ACC112 (cell line): ENCODE measurements around the gene BTD.

ENCODE experiments used
- H2AFZ ChIP-seq: fragments of 200-600 bp; sonication (generic); one replicate; pipeline ENCODE4 v1.6.0; 2017; ENCODE audit warnings: antibody characterized with exemption, low read length; ENCODE audit not compliant: unreplicated experiment
- H3K27ac ChIP-seq: fragments of 200-600 bp; sonication (generic); 2 replicates; pipeline ENCODE4 v1.5.1; 2014; ENCODE audit warnings: low read depth, mild to moderate bottlenecking, antibody characterized with exemption, low read length, moderate library complexity
- H3K27me3 ChIP-seq: fragments of 200-600 bp; sonication (generic); 2 replicates; pipeline ENCODE4 v1.6.1; 2014; ENCODE audit warnings: mild to moderate bottlenecking, antibody characterized with exemption, low read length, moderate library complexity, mixed read lengths; ENCODE audit not compliant: insufficient read depth
- H3K36me3 ChIP-seq: fragments of 200-600 bp; sonication (generic); 2 replicates; pipeline ENCODE4 v1.6.1; 2016; ENCODE audit warnings: mild to moderate bottlenecking, antibody characterized with exemption, low read length, moderate library complexity, mixed read lengths; ENCODE audit not compliant: insufficient read depth
- H3K4me1 ChIP-seq: fragments of 200-600 bp; sonication (generic); one replicate; pipeline ENCODE4 v1.6.1; 2016; ENCODE audit warnings: low read length, mixed read lengths; ENCODE audit not compliant: insufficient read depth, unreplicated experiment, control insufficient read depth
- H3K4me3 ChIP-seq: fragments of 200-600 bp; sonication (generic); 2 replicates; pipeline ENCODE4 v1.5.1; 2014; ENCODE audit warnings: mild to moderate bottlenecking, low read depth, low read length
- H3K79me2 ChIP-seq: fragments of 200-600 bp; sonication (generic); one replicate; pipeline ENCODE4 v1.6.0; 2016; ENCODE audit warnings: low read length; ENCODE audit not compliant: control insufficient read depth, unreplicated experiment, insufficient read depth

Gene BTD

GRCh38 chr3:15636028-15636709 lies 34.6 kb downstream of the BTD start:
- H3K79me2 ChIP-seq, result no peaks in the 10 kb centered on the region
- H3K36me3 ChIP-seq, result no peaks in the 10 kb centered on the region
- no peaks in the 10 kb centered on the region for H3K27me3 ChIP-seq
- peaks cover 75% of the 10 kb centered on the region for H3K4me1 ChIP-seq
- H3K27ac ChIP-seq, result peak overlapping the region; percentile 100
- peak overlapping the region; percentile 34 for H2AFZ ChIP-seq
- H3K4me3 ChIP-seq, result peak overlapping the region; percentile 57

GRCh38 chr3:15637131-15637951 lies 35.8 kb downstream of the BTD start:
- no peaks in the 10 kb centered on the region for H3K27me3 ChIP-seq
- H3K4me1 ChIP-seq, result peaks cover 63% of the 10 kb centered on the region
- H3K36me3 ChIP-seq, result no peaks in the 10 kb centered on the region
- peak overlapping the region; percentile 100 for H3K27ac ChIP-seq
- H2AFZ ChIP-seq, result no peak overlapping the region
- no peak overlapping the region for H3K4me3 ChIP-seq
- no peaks in the 10 kb centered on the region for H3K79me2 ChIP-seq

GRCh38 chr3:15638193-15638890 lies 36.8 kb downstream of the BTD start:
- H3K4me1 ChIP-seq, result peaks cover 61% of the 10 kb centered on the region
- no peak overlapping the region; the same call in 1 of the 2 replicates for H3K4me3 ChIP-seq
- H3K27ac ChIP-seq, result peak overlapping the region; percentile 100

GRCh38 chr3:15638891-15639262 lies 37.3 kb downstream of the BTD start:
- Histone ChIP-seq H3K4me1 (peaks cover 56% of the 10 kb centered on the region), H3K79me2 (no peaks in the 10 kb centered on the region), H3K27ac (peak overlapping the region; percentile 100), H2AFZ (no peak overlapping the region), H3K27me3 (no peaks in the 10 kb centered on the region), H3K4me3 (no peak overlapping the region; the same call in 1 of the 2 replicates), H3K36me3 (no peaks in the 10 kb centered on the region)

More at GRCh38 chr3:15638193-15638890, 36.8 kb downstream of the BTD start:
- Histone ChIP-seq H3K27me3 (no peaks in the 10 kb centered on the region), H3K79me2 (no peaks in the 10 kb centered on the region), H2AFZ (no peak overlapping the region), H3K36me3 (no peaks in the 10 kb centered on the region)

GRCh38 chr3:15645246-15645645 lies 43.7 kb downstream of the BTD start:
- peaks cover 36% of the 10 kb centered on the region for H3K4me1 ChIP-seq
- H3K4me3 ChIP-seq, result no peak overlapping the region
- H3K27ac ChIP-seq, result peak overlapping the region; percentile 100
- 0 out of 2 replicates have a peak, but pooled peaks cover 3% of the 10 kb centered on the region for H3K36me3 ChIP-seq
- H3K27me3 ChIP-seq, result no peaks in the 10 kb centered on the region
- H3K79me2 ChIP-seq, result no peaks in the 10 kb centered on the region
- no peak overlapping the region for H2AFZ ChIP-seq

GRCh38 chr3:15645740-15646501 lies 44.4 kb downstream of the BTD start:
- no peaks in the 10 kb centered on the region for H3K27me3 ChIP-seq
- H3K36me3 ChIP-seq, result 0 out of 2 replicates have a peak, but pooled peaks cover 3% of the 10 kb centered on the region
- peak overlapping the region; percentile 100 for H3K27ac ChIP-seq
- H2AFZ ChIP-seq, result no peak overlapping the region
- no peaks in the 10 kb centered on the region for H3K79me2 ChIP-seq
- peak overlapping the region; percentile 31; the same call in 1 of the 2 replicates for H3K4me3 ChIP-seq
- peaks cover 36% of the 10 kb centered on the region for H3K4me1 ChIP-seq

- Histone ChIP-seq H3K36me3 (0 out of 2 replicates have a peak, but pooled peaks cover 3% of the 10 kb centered on the region), H3K79me2 (no peaks in the 10 kb centered on the region), H2AFZ (no peak overlapping the region), H3K27me3 (no peaks in the 10 kb centered on the region), H3K4me1 (peaks cover 36% of the 10 kb centered on the region), H3K4me3 (peak overlapping the region; percentile 62), H3K27ac (peak overlapping the region; percentile 100)
These were observed 45.4 kb downstream of the BTD start for GRCh38 chr3:15646851-15647511.

- H3K79me2 ChIP-seq, result no peaks in the 10 kb centered on the region
- H3K27me3 ChIP-seq, result no peaks in the 10 kb centered on the region
- H3K4me3 ChIP-seq, result peak overlapping the region; percentile 62
- H2AFZ ChIP-seq, result no peak overlapping the region
- peaks cover 36% of the 10 kb centered on the region for H3K4me1 ChIP-seq
- 0 out of 2 replicates have a peak, but pooled peaks cover 3% of the 10 kb centered on the region for H3K36me3 ChIP-seq
- H3K27ac ChIP-seq, result peak overlapping the region; percentile 100
These were observed 46.1 kb downstream of the BTD start for GRCh38 chr3:15647611-15648167.

- Histone ChIP-seq H3K79me2 (no peaks in the 10 kb centered on the region), H3K4me3 (no peak overlapping the region), H3K27ac (peak overlapping the region; percentile 100)
These were observed 47.8 kb downstream of the BTD start for GRCh38 chr3:15649341-15649740.

More at GRCh38 chr3:15649341-15649740, 47.8 kb downstream of the BTD start:
- Histone ChIP-seq H3K4me1 (peaks cover 36% of the 10 kb centered on the region), H3K27me3 (no peaks in the 10 kb centered on the region), H2AFZ (no peak overlapping the region), H3K36me3 (0 out of 2 replicates have a peak, but pooled peaks cover 3% of the 10 kb centered on the region)
